ENCODE measurements around the gene LSM4.

DNA sequence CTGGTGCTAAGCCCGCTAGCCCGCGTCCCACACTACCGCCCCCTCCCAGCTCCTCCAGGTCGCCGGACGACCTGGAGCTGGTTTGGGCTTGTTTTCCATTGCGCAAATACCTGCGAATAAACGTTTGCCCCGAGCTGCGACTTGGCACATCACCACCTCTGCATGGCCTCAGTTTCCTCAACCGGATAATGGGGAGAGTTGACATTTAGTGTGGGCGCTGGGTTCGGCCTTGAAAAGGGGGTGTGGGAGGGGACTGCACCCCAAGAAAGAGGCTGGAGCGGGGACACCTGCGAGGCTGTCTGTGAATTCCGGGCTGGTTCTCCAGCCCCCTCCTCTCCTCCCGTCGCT is 30.4 kb downstream of the LSM4 start:
- TF ChIP-seq HCFC1 (IDR thresholded peaks at IDR 0.05; ENCODE audit: low read depth, low read length) (no peak), ZMYM3 (CRISPR knock-in tag; IDR thresholded peaks at IDR 0.05) (no peak), JUND (CRISPR knock-in tag; IDR thresholded peaks at IDR 0.05) (no peak), SMAD1 (CRISPR knock-in tag; IDR thresholded peaks at IDR 0.05; ENCODE audit: borderline replicate concordance, low read depth) (no peak), CENPBD1 (CRISPR knock-in tag; IDR thresholded peaks at IDR 0.05; ENCODE audit: borderline replicate concordance, low read depth) (no peak), MED1 (CRISPR knock-in tag; IDR thresholded peaks at IDR 0.05) (no peak), MTERF4 (CRISPR knock-in tag; IDR thresholded peaks at IDR 0.05) (no peak)
- TF ChIP-seq, protein P1, sequence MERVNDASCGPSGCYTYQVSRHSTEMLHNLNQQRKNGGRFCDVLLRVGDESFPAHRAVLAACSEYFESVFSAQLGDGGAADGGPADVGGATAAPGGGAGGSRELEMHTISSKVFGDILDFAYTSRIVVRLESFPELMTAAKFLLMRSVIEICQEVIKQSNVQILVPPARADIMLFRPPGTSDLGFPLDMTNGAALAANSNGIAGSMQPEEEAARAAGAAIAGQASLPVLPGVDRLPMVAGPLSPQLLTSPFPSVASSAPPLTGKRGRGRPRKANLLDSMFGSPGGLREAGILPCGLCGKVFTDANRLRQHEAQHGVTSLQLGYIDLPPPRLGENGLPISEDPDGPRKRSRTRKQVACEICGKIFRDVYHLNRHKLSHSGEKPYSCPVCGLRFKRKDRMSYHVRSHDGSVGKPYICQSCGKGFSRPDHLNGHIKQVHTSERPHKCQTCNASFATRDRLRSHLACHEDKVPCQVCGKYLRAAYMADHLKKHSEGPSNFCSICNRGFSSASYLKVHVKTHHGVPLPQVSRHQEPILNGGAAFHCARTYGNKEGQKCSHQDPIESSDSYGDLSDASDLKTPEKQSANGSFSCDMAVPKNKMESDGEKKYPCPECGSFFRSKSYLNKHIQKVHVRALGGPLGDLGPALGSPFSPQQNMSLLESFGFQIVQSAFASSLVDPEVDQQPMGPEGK (CRISPR knock-in tag; IDR thresholded peaks at IDR 0.05): no peak
- TF ChIP-seq, protein P2, sequence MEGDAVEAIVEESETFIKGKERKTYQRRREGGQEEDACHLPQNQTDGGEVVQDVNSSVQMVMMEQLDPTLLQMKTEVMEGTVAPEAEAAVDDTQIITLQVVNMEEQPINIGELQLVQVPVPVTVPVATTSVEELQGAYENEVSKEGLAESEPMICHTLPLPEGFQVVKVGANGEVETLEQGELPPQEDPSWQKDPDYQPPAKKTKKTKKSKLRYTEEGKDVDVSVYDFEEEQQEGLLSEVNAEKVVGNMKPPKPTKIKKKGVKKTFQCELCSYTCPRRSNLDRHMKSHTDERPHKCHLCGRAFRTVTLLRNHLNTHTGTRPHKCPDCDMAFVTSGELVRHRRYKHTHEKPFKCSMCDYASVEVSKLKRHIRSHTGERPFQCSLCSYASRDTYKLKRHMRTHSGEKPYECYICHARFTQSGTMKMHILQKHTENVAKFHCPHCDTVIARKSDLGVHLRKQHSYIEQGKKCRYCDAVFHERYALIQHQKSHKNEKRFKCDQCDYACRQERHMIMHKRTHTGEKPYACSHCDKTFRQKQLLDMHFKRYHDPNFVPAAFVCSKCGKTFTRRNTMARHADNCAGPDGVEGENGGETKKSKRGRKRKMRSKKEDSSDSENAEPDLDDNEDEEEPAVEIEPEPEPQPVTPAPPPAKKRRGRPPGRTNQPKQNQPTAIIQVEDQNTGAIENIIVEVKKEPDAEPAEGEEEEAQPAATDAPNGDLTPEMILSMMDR (CRISPR knock-in tag; IDR thresholded peaks at IDR 0.05): no peak
